ENCODE results near the gene ANKRD11. TPM values are rescaled to one million over a fixed set of nuclear protein-coding genes. Genes with fewer than 3 reads are reported as not detected.

ANKRD11 gene
- total and polyA plus RNA-seq, 12 donors, result 47.7 to 93.6 (median 66.2) TPM

DNA sequence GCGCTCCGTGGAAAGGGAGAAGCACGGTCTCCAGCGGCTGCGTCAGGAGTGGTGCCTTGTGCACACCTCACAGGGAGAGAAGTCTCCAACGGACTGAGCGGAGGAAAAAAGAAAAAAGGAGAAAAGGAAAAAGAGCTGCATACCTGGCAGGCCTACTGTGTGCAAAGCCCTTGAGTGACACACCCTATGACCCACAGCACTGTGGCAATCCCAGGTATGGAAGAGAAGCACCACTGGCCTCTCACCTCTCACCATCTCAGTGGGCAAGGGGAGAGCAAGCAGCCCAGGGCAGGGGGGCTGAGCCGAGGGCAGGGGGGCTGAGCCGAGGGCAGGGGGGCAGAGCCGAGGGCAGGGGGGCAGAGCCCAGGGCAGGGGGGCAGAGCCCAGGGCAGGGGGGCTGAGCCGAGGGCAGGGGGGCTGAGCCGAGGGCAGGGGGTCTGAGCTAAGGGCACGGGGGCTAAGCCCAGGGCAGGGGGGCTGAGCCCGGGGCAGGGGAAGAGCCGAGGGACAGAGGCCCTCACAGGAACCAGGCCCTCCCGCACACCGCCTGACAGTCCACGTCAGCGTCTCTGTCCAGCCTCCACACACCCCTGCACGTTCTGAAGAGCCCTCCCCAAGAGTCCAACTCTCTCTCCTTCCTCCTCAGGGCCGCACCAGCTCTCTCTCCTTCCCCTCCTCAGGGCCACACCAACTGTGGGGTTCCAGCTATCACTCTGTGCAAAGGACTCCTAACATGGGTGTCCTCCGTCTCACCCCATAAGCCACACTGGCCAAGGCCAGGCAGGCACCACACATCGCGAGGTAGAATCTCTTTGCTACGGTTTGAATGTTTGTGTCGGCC is 167.0 kb downstream of the ANKRD11 start:
- intact Hi-C loops (cut with DNase I), result loop anchor here in 1 of 10 donors (10.0 kb wide), 1 partner anchor 231 kb away; no protein-coding TSS in a partner anchor
- H3K4me1 ChIP-seq, result peaks cover 52 to 96% (median 83%) of the 10 kb centered on the region in 9 donors
- H3K9me3 ChIP-seq, result no peaks in the 10 kb centered on the region
- H3K27ac ChIP-seq, result peak overlapping the region in 5 of 10 donors; percentile 5 to 92 (median 51)
- no peak overlapping the region for H3K4me3 ChIP-seq
- peaks cover 0 to 7% (median 0%) of the 10 kb centered on the region in 9 donors for H3K36me3 ChIP-seq
- DNase-seq (no peak), ATAC-seq (no peak)
- no peaks in the 10 kb centered on the region for H3K27me3 ChIP-seq
- WGBS, 2 donors, result 81% methylated on average over 24 to 25 of the region's 26 CpGs
- TF ChIP-seq, protein P1, sequence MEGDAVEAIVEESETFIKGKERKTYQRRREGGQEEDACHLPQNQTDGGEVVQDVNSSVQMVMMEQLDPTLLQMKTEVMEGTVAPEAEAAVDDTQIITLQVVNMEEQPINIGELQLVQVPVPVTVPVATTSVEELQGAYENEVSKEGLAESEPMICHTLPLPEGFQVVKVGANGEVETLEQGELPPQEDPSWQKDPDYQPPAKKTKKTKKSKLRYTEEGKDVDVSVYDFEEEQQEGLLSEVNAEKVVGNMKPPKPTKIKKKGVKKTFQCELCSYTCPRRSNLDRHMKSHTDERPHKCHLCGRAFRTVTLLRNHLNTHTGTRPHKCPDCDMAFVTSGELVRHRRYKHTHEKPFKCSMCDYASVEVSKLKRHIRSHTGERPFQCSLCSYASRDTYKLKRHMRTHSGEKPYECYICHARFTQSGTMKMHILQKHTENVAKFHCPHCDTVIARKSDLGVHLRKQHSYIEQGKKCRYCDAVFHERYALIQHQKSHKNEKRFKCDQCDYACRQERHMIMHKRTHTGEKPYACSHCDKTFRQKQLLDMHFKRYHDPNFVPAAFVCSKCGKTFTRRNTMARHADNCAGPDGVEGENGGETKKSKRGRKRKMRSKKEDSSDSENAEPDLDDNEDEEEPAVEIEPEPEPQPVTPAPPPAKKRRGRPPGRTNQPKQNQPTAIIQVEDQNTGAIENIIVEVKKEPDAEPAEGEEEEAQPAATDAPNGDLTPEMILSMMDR (IDR thresholded peaks at IDR 0.05), result no peak

DNA sequence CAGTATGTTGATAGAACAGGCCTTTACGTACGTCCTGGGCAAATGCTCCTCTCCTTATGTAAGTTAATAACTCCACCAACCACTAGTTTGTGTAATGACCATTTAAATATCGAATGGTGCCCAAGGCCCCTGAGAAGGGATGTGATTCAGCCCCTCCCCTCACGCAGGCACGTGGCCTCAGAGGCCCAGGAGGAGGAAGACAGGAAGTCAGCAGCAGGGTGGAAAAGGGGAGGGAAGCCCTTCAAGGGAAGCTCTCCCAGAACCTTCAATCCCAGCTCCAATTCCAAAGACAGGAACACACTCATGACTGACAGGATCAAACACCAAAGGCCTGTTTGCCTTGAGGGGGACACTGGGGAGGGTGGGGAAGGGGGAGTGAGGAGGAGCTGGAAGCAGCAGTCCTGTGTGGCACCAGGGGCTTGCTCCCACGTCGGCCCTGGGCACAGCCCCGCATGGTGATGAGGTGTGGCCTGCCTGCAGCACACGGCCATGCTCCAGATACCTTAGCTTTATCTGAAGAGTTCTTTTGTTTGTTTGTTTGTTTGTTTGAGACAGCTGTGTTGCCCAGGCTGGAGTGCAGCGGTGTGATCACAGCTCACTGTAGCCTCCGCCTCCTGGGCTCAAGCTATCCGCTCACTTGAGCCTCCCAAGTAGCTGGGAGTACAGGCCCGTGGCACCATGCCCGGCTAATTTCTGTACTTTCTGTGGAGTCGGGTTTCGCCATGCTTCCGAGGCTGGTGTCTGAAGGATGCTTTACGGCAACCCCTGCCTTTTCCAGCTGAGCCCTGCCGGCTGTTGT is 167.8 kb downstream of the ANKRD11 start:
- H3K27ac ChIP-seq, result peak overlapping the region in 8 of 10 donors; percentile 2 to 92 (median 36)
- no peak overlapping the region for H3K4me3 ChIP-seq
- H3K27me3 ChIP-seq, result no peaks in the 10 kb centered on the region
- peak in 1 of 2 donors; percentile 49 for DNase-seq
- WGBS, 2 donors, result 49 to 55% methylated on average over 19 of the region's 19 CpGs
- TF ChIP-seq, protein P1 (IDR thresholded peaks at IDR 0.05), result no peak
- ATAC-seq, result peak in 2 of 8 donors; percentile 23
- H3K36me3 ChIP-seq, result peaks cover 0 to 7% (median 0%) of the 10 kb centered on the region in 9 donors
- intact Hi-C loops (cut with DNase I), result loop anchor here in 1 of 10 donors (10.0 kb wide), 1 partner anchor 232 kb away; no protein-coding TSS in a partner anchor
- peaks cover 52 to 100% (median 91%) of the 10 kb centered on the region in 9 donors for H3K4me1 ChIP-seq
- H3K9me3 ChIP-seq, result no peaks in the 10 kb centered on the region

- H3K36me3 ChIP-seq, result peaks cover 0 to 7% (median 0%) of the 10 kb centered on the region in 9 donors
- TF ChIP-seq, protein P1 (IDR thresholded peaks at IDR 0.05), result no peak
- peak; percentile 16 to 71 (median 55) for ATAC-seq
- H3K4me1 ChIP-seq, result peaks cover 46 to 100% (median 97%) of the 10 kb centered on the region in 9 donors
- peak overlapping the region in 7 of 10 donors; percentile 6 to 29 (median 26) for H3K4me3 ChIP-seq
- H3K27me3 ChIP-seq, result no peaks in the 10 kb centered on the region
- H3K27ac ChIP-seq, result peak overlapping the region; percentile 42 to 92 (median 81)
- no peaks in the 10 kb centered on the region for H3K9me3 ChIP-seq
- intact Hi-C loops (cut with DNase I), result loop anchor here in 1 of 10 donors (10.0 kb wide), 1 partner anchor 234 kb away; no protein-coding TSS in a partner anchor
- WGBS, 2 donors, result 32 to 49% methylated on average over 29 to 30 of the region's 30 CpGs
- DNase-seq, result peak; percentile 46 to 70
These were observed 169.4 kb downstream of the ANKRD11 start for GRCh38 chr16:89320782-89321501.

Data from heart right ventricle (tissue), 16 donors.